A172 (cell line): Measurements from ENCODE around the gene NFIX. TPM values are rescaled to one million over a fixed set of nuclear protein-coding genes. Genes with fewer than 3 reads are reported as not detected.

Experiments
- DNase-seq: peaks from one replicate; pipeline ENCODE4 v3.0.0-alpha.2; 2015; ENCODE audit warnings: low spot score
- total RNA-seq: library from RNA; depleted of rRNA; stranded (reverse); fragments of >200 nt; shearing (Covaris generic); gene quantifications from 2 replicates; pipeline ENCODE4 v1.2.3, GENCODE V29; 2014

NFIX gene
- total RNA-seq, 1 experiment from 2014 or later = 25.7 TPM

GRCh38 chr19:13122275-13122878 is 127.1 kb downstream of the NFIX start:
- no peak for DNase-seq

- no peak for DNase-seq
Observed at GRCh38 chr19:13122980-13123957, 128.0 kb downstream of the NFIX start.

GRCh38 chr19:13127051-13127450 is 131.8 kb downstream of the NFIX start:
- no peak for DNase-seq

- no peak for DNase-seq
Observed at GRCh38 chr19:13127811-13128575, 132.7 kb downstream of the NFIX start.

GRCh38 chr19:13128583-13128982 is 133.3 kb downstream of the NFIX start:
- no peak for DNase-seq

- DNase-seq = no peak
Observed at GRCh38 chr19:13129384-13129783, 134.1 kb downstream of the NFIX start.

- DNase-seq = no peak
Observed at GRCh38 chr19:13130886-13131490, 135.7 kb downstream of the NFIX start.

- DNase-seq = no peak
Observed at GRCh38 chr19:13132471-13133180, 137.4 kb downstream of the NFIX start.

GRCh38 chr19:13133241-13133870 is 138.1 kb downstream of the NFIX start:
- no peak for DNase-seq

GRCh38 chr19:13134626-13135025 is 139.4 kb downstream of the NFIX start:
- no peak for DNase-seq

- DNase-seq = no peak
Observed at GRCh38 chr19:13135068-13136062, 140.1 kb downstream of the NFIX start.

- DNase-seq = no peak
Observed at GRCh38 chr19:13137290-13137794, 142.1 kb downstream of the NFIX start.

GRCh38 chr19:13138171-13138915 is 143.1 kb downstream of the NFIX start:
- DNase-seq = no peak

GRCh38 chr19:13138916-13139198 is 143.6 kb downstream of the NFIX start:
- DNase-seq = no peak

GRCh38 chr19:13139633-13140311 is 144.5 kb downstream of the NFIX start:
- no peak for DNase-seq

GRCh38 chr19:13146763-13147563 is 151.7 kb downstream of the NFIX start:
- DNase-seq = no peak
